Urothelium cell line (cell line): ENCODE data around the gene MGME1.

Experiments used
- DNase-seq: peaks from one replicate; pipeline ENCODE4 v3.0.0; 2011; ENCODE audit warnings: low spot score, mixed read lengths
- FAIRE-seq: peaks from 2 replicates; lab custom pipeline; 2011; peaks lifted over from hg19 to GRCh38; lab: Jason Lieb, UNC

MGME1 gene

DNA sequence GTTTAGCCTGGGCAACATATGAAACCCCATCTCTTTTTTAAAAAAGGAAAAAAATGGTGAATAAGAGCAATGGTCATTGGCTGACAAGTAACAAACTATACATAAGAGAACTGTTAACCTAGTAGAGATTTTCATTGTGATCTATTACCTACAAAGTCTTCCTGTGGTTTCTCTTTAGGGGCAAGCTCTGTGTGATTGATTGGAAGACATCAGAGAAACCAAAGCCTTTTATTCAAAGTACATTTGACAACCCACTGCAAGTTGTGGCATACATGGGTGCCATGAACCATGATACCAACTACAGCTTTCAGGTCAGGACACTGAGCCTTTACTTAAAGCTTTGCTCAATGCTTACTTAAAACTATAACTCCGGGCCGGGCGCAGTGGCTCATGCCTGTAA is 19.2 kb downstream of the MGME1 start:
- FAIRE-seq (no peak), DNase-seq (no peak)

DNA sequence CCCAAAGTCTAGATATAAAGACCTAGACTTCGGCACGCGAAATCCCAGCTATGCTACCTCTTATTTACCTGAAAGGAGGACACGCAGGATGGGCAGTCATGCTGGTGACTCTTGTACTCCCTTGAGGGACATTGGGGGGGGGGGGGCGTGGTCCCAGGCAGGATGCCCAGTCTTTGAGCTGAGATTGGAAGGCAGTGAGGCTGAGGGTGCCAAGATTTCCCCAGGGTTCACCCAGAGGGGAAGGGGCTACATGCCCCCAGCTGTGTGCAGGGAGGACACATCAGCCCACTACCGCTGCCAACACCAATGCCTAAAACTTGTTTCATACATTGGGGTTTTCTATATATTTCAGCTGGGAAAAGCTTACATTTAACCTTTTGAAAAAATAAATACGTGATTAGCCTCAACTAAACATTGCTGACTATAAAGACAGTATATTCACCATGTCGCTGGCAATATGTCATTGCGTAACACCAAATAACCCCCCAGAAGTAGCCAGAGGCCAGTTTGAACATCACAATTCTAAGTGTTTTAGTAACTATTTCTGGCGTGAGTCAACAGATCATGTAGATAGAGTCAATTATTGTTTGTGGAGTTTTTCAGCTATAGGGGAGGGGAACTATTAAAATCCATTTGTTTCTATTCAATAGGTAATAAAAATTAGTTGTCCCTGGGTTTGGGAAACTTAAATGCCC is 21.6 kb downstream of the MGME1 start:
- no peak for FAIRE-seq
- DNase-seq = no peak

DNA sequence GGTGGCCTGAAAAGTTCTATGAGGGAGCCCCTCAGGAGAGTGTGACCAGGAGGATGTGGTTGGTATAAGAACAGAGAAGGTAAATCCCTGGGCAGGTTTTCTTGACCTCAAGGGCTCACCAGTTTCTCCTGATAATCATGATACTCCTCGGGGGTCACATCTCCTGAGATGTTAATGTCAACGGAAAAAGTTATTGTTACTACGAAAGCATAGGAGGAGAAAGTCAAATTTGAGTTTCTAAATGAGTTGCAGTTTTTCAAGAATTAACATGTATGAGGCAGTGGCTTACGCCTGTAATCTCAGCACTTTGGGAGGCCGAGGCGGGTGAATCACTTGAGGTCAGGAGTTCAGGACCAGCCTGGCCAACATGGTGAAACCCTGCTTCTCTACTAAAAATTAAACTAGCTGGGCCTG is 23.4 kb downstream of the MGME1 start:
- FAIRE-seq = no peak
- DNase-seq = no peak

DNA sequence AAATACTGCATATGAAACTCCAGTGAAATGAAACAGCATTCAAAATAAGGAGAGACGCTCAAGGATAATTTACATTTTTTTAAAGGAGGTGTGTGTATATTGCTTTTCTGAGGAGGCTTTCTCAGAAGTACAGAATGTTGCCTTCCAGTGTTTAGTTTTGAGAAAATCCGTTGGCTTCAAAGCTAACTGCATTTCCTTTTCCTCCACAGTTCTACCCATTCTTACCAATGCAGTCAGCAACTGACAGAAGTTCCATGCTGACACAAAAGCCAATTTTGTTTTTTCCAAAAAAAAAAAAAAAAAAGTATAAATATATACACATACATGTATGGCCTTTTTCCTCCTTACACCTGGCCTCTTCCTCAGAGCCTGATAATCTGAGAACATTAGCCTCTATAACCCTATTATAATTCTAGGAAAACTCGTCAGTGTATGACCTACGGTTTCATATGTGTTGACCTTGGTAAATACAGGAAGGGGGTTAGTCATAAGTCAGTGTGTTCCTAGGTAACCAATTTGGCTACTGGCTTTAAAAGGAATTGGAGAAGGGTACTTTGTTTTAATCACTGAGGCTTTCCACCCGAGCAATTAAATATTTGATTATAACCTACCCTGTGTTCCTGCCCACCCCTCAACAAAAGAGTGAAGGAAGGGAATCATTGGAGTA is 24.2 kb downstream of the MGME1 start:
- no peak for DNase-seq
- no peak for FAIRE-seq

DNA sequence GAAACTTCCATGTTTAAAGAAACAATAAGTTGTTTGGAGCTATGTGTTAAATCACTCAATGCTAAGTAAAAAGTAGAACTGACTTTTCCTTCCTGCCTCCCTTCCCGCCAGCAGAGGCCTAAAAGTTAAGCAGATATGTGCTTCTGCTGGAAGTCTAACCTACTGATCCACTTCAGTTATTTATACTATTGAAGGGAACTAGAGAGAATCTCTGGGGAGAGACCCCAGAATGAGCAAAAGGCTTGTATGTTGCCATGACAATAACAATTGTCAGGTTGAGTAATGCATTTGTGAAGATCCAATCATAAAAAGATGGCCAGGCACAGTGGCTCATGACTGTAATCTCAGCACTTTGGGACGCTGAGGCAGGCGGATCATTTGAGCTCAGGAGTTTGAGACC is 24.7 kb downstream of the MGME1 start:
- DNase-seq = no peak
- no peak for FAIRE-seq

DNA sequence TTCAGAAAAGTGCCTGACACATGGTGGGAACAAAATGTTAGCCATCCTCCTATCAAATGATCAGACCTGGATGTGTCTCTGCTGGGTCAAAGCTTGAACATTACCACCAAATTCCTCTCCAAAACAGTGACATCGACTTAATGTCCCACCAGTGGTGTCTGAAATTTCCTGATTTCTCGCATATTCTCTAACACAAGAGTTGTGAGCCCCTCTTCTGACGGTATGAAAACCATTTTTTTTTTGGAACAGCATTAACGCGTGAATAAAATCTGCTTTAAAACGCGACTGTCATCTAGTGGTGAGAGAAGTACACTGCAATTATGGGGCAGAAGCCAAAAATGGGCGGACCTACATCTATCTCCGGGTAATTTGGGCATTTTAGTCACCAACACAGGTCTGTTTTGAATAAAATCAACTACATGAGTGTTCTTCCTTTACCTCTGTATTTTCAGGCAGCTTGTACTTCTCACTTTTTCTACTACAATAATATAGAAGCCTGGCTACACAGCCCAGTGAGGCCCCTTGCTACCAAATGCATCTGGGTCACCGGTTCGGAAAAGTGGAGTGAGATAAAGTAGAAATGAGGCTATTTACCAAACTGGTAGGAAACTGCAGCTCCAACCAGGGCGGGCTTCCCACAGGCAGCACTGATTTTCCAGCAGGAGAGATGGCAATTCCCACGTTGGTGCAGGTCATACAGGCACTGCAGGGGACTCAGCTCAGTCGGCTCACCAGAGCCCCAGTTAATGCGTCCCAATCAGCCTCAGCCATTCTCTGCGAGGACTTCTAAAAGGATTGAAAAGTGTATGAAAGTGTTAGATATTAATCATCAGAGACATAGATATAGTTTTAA is 27.4 kb downstream of the MGME1 start:
- peak; percentile 60 for DNase-seq
- no peak for FAIRE-seq

DNA sequence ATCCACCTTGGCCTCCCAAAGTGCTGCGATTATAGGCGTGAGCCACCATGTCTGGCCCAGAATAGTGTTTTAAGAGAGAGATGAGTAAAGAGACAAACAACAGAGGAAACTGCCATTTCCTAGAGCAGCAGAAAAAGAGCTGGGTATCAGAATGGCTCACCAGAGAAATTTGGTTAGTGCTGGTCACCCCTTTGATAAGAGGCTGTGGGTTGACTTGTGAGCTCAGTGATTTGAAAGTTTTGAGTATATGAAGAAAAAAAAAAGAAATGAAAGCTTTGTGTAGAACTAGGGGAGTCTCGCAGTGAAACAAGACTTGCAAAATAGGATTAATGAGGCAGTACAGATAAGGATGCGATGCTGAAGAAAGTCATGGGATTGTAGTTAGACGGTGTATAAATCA is 29.6 kb downstream of the MGME1 start:
- FAIRE-seq (no peak), DNase-seq (no peak)

DNA sequence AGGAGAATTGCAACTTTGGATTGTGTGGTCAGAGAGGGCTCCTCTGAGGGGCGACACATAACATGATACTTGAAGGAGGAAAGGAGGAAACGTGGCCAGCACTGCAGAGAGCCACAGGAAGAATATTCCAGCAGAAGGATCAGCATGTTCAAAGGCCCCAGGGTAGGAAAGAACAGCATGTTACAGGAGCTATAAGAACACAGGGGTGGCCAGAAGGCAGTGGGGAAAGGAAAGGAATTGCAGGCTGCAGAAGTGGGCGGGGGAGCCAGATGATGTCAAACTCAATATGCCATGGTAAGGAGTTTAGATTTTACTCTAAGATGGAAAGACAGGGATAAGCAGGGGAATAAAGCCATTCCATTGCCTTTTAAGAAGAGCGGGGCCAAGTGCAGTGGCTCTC is 30.7 kb downstream of the MGME1 start:
- FAIRE-seq = no peak
- DNase-seq = no peak

DNA sequence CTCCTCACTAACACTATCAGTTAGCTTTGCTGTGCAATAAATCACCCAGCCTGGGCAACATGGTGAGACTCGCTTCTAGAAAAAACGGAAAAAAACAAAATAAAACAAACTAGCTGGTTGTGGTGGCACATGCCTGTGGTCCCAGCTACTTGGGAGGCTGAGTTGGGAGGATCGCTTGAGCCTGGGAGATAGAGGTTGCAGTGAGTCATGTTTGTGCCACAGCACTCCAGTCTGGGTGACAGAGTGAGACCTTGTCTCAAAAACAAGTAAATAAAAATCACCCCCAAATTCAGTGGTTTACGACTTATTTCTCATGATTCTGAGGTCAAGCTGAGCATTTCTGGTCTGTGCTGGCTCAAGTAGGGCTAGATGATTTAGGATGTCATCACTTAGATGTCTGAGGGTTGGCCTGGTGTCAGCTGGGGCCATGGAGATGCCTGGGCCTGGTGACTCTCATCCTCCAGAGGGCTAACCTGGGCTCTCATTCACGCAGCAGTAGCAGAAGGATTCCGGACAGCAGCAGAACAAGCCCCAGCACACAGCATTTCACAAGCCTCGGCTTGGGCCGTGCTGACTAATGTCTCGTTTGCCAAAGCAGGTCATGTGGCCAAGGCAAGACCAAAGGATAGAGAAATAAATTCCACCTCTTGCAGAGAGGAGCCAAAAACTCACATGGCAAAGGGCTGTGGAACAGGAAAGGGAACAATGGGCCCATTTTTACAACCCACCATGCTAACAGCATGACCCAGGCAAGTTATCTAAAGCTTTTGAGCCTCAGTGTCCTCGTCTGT is 32.5 kb downstream of the MGME1 start:
- FAIRE-seq (no peak), DNase-seq (peak; percentile 54)

DNA sequence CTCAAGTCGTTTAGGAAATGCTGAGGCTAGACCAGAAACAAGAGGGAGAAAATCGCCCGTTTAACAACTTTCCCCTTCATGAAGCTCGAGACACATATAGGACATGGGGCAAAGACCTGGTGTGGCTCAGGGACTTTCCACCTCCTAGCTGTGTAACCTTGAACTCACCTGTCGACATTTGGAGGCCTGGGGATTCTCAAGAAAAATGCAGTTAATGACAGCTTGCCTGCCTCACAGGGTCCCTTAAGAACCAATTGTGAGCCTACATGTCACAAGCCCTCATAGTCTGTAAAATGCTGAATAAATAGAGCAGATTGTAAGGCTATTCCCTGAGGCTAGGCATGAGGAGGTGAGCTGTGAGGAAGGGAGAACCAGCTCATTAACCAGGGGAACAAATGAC is 35.1 kb downstream of the MGME1 start:
- FAIRE-seq = no peak
- DNase-seq = no peak

DNA sequence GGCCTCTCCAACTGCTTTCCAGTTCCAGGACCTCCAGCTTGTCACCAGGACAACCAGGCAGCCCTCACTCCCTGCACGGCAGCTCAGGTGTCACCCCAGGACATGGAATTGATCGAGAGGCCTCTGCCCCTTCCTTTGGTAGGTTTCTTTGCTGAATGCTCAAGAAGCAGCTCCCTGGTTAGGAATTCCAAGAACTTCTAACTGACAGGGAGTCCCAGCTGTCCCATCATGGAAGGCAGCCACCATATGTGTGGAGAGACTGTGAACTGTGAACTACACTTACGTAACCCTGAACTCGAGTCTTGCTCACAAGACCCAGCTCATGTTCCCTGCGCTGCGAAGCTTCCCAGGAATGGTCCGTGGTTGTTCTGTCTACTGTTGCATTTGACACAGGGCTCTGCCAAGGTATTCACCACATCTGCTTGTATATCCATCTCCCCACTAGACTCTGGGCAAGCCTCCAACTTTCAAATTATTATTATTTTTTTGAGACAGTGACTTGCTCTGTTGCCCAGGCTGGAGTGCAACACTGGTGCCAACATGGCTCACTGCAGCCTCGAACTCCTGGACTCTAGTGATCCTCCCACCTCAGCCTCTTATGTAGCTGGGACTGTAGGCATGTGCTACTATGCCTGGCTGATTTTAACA is 35.7 kb downstream of the MGME1 start:
- no peak for DNase-seq
- FAIRE-seq = no peak

DNA sequence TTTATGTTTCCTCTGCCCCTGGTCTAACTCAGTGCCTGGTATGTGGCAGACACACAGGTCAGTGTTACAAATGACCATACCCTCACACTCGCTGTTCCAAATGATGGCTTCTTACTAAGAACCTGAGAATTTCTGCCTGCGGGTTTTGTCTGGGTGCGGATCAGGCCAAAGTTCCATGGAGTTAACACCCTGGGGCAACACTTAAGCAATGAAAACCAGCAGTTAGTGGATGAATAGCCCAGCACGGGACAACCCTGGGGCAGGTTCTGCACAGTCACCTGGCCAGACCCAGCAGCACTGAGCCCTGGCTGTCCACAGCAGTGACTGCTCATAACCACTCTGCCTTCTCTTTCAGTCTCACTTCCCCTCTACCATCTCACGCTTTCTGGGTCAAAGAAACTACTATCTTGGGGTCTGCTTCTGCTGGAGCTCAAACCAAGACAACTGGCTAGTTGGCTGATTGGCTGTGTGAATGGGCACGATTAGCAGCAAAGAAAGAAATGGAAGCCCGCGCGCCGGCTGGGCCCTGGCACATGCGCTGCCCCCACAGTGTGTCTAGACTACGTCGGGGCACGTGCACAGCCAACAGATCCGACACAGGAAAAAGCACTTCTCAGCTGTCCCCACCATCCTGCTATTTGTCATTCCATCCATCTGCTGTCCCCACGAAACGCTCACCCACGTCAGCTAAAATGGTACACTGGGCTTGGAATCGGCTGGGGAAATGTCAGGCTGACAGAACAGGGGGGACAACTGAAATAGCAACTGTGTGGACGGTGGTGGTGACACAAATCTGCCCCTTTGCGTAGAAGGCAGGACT is 36.6 kb downstream of the MGME1 start:
- DNase-seq (no peak), FAIRE-seq (no peak)

DNA sequence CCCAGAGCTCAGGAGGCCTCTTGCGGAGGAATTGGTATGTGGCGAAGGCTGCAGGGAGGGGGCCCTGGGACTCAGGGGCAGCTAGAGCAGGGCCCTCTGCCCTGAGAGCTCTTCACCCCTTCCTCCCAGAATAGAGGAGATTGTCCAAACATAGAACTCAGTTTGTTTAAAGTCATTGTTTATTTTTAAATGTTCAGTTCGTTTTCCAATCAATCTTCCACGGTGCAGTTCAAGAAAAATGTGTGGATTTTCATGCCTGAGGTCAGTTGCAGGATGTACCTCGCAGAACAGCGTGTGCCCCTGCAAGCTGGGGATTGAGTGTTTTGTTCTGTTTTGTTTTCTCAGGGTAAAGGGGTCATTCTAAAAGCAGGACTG is 37.2 kb downstream of the MGME1 start:
- DNase-seq (no peak), FAIRE-seq (no peak)

DNA sequence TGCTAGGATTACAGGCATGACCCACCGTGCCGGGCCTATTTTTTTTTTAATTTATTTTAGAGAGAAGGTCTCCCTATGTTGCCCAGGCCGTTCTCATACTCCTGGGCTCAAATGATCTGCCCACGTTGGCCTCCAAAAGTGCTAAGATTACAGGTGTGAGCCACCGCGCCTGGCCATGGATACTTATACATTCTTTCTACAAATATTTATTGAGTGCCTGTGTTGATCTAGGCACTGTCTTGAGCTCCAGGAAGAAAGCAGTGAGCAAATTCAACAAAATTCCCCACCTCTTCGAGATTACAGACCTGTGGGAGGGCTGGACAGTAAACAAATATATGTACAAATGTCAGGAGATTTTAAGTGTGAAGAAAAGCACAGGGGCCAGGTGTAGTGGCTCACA is 37.9 kb downstream of the MGME1 start:
- FAIRE-seq (no peak), DNase-seq (no peak)

DNA sequence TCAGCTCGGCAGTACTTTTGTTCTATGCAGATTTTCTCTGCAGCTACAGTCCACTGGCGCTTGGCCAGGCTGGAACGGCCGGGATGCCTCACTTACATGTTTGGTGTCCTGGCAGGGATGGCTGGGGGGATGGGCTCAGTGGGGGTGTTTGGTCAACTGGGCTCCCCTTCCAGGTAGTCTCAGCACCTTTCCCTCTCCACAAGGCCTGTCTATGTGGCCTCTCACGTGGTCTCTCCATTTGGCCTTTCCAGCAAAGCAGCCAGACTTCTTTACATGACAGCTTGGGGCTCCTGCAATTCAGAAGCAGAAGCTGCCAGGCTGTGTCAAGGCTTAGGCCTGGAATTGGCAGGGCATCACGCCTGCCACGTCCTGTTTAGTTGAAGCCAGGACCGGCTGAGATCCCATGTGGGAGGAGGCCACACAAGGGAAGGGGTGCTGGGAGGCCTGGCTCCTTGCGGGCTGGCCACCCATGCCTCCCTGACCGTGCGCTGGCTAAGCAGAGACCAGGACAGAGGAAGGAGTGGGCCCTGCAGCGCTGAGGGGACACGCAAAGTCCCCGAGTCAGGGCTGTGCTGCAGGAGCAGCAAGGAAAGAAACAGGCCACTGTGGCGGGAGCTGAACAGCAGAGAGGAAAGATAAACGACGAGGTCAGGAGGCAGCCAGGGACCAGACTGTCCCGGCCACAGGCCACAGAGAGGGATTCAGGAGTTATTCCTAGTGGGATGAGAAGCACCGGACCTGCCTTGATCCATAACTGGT is 38.9 kb downstream of the MGME1 start:
- FAIRE-seq (no peak), DNase-seq (no peak)

DNA sequence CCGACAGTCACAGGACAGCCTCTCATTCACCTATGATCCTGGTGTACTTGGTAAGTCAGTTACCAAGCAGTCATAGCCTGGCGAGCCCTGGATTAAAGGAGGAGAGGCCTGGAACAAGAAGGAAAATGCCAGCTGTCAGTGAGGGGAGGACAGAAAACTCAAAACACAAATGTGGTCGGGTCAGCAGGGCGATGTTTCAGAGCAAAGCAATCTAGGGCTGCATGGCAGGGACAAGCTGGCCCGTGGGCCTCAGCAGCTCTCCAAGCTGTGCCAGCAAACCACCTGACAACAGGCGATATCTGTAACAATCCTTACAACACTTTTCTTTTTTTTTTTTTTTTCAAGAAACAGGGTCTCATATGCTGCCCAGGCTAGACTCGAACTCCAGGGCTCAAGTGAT is 40.3 kb downstream of the MGME1 start:
- FAIRE-seq (no peak), DNase-seq (no peak)

DNA sequence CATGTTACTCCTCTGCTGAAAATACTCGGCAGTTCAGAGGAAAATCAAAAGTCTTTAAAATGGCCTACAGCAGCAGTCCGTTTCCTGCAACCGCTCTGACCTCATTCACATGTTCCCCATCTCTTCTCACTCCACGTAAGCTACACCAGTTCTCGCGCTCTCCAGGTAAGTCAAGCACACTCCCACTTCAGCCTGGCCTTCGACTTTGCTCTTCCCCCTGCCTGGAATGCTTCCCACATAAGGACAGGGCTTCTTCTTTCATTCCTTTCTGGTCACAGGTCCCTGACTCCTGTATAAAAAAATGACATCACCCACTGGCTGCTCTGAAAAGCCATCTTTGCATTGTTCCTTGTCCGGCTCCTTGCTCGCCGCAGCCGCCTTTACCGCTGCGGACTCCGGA is 42.7 kb downstream of the MGME1 start:
- FAIRE-seq (no peak), DNase-seq (no peak)

DNA sequence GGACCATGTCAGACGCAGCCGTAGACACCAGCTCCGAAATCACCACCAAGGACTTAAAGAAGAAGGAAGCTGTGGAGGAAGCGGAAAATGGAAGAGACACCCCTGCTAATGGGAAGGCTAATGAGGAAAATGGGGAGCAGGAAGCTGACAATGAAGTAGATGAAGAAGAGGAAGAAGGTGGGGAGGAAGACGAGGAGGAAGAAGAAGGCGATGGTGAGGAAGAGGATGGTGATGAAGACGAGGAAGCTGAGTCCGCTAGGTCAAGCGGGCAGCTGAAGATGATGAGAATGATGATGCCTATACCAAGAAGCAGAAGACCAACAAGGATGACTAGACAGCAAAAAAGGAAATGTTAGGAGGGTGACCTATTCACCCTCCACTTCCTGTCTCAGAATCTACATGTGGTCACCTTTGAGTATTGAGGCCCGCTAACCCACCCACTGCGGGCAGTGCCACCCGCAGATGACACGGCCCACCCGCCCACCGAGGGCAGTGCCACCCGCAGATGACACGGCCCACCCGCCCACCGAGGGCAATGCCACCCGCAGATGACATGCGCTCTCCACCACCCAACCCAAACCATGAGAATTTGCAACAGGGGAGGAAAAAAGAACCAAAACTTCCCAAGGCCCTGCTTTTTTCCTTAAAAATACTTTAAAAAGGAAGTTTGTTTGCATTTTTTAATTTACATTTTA is 43.3 kb downstream of the MGME1 start:
- no peak for FAIRE-seq
- DNase-seq = no peak

DNA sequence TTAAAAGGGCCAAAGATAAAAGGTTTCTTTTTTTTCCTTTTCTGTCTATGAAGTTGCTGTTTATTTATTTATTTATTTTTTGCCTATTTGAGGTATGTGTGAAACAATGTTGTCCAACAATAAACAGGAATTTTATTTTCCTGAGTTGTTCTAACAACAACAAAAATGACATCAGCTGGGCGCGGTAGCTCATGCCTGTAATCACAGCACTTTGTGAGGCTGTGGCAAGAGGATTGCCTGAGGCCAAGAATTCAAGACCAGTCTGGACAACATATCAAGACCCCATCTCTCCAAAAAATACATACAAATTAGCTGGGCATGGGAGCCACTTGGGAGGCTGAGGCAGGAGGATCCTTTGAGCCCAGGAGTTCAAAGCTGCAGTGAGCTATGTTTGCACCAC is 44.1 kb downstream of the MGME1 start:
- DNase-seq (no peak), FAIRE-seq (no peak)
